GM18907 (cell line): ENCODE data around the gene ORAI2.

Experiments
- ATAC-seq: cut with Tn5 transposase; IDR thresholded peaks from one replicate; pipeline ENCODE4 v1.9.1; 2021; ENCODE audit warnings: mild to moderate bottlenecking, moderate library complexity; ENCODE audit not compliant: unreplicated experiment

The ORAI2 gene

GRCh38 chr7:102413611-102414010, 19.8 kb upstream of the ORAI2 start:
- ATAC-seq, result no peak

DNA sequence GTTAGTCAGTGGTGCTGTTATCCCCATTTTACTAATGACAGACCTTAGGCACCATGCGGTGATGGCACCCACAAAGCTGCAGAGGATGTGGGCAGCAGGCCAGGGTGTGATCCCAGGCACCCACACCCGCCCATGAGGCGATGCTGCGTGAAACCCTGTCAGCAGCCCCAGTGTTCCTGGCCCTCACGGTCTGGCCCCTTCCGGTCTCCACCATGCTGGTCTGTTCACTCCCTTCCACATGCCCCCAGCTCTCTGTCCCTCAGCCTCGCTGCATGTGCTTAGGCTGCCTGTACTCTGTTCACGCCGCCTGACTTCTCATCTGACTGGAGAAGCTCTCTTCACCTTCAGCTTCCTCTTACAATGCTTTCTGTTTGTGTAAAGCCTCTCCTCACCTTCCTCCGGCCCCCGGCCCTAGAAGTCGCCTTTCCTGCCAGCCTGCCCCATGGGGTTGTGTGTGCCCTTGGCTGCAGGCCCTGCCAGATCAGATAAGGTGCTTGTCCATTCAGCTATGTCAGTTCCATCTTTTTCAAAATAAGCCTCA, 17.6 kb upstream of the ORAI2 start:
- peak; percentile 43 for ATAC-seq

- no peak for ATAC-seq
Measured at GRCh38 chr7:102416406-102416805, 17.0 kb upstream of the ORAI2 start.

- no peak for ATAC-seq
Measured at GRCh38 chr7:102417105-102417504, 16.3 kb upstream of the ORAI2 start.

GRCh38 chr7:102418592-102418991, 14.8 kb upstream of the ORAI2 start:
- no peak for ATAC-seq

DNA sequence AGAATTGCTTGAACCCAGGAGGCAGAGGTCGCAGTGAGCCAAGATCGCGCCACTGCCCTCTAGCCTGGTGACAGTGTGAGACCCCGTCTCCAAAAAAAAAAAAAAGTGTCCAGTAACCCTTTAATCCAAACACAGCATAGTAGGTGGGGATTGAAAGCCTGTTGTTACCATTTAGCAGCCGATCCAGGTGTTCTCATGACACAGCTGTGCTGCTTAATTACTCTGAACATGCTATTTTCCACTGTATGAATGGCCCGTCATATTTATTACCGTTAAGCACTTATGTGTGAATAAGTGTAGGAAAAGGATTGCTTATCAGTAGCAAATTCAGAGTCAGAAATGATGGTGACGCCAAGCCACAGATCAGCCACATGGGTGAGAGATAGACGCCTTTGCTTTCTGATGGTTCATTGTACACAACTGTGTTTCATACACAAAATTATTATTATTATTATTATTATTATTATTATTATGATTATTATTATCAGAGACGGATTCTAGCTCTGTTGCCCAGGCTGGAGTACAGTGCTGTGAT, 11.6 kb upstream of the ORAI2 start:
- ATAC-seq, result no peak

GRCh38 chr7:102424129-102424551, 9.2 kb upstream of the ORAI2 start:
- no peak for ATAC-seq

- peak; percentile 34 for ATAC-seq
Measured at GRCh38 chr7:102424787-102425218, 8.6 kb upstream of the ORAI2 start.

GRCh38 chr7:102425639-102426267, 7.6 kb upstream of the ORAI2 start:
- ATAC-seq, result peak; percentile 61

DNA sequence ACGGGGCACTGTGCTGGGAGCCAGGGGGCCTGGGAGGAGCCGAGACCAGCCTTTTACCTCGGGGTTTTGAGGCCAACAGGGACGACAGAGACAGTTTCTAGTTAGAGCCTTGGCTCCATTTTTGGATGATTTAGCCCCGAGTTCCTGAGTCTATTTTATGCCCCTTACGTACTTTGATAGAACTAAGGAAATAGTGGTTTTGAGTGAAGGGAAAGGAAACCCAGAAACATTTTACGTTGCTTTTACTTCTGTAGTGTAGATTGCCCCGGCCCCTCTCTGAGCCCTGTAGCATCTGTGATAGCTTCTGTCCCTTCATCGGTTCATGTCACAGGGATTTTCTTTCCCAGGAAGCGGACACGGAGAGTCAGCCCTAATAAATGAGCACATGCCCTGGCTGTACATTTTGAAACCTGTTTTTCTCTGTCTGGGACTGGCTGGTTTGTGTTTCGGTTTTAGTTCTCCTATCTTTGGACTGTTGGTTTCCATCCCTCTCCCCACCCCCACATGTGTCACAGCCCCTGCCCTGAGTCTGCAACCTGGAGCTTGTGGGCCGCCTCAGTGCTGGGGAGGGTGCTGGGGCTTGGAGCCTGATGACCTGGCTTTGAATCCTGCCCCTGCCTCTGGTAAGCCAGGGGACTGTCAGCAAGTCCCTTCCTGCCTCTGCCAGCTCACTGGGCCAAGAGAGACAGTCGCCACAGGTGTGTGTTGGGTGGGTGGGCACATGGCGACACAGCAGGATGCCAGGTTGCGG, 6.9 kb upstream of the ORAI2 start:
- ATAC-seq, result peak; percentile 46

DNA sequence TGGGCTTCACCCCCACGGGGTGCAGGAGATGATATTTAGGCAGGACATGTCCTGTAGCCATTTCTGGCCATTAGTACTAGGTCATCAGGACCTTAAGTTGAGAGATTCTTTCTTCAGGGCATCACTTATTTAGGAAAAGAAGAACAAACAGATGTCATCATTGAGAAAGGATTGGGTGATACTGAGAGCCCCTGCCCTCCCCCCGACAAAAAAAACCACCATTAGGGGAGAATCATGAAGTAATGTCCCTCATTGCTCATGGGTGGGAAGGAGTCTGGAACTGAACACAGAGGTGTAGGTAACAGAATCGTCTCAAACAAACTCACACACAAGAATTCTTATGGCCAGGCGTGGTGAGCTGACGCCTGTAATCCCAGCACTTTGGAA, 6.4 kb upstream of the ORAI2 start:
- ATAC-seq, result no peak

DNA sequence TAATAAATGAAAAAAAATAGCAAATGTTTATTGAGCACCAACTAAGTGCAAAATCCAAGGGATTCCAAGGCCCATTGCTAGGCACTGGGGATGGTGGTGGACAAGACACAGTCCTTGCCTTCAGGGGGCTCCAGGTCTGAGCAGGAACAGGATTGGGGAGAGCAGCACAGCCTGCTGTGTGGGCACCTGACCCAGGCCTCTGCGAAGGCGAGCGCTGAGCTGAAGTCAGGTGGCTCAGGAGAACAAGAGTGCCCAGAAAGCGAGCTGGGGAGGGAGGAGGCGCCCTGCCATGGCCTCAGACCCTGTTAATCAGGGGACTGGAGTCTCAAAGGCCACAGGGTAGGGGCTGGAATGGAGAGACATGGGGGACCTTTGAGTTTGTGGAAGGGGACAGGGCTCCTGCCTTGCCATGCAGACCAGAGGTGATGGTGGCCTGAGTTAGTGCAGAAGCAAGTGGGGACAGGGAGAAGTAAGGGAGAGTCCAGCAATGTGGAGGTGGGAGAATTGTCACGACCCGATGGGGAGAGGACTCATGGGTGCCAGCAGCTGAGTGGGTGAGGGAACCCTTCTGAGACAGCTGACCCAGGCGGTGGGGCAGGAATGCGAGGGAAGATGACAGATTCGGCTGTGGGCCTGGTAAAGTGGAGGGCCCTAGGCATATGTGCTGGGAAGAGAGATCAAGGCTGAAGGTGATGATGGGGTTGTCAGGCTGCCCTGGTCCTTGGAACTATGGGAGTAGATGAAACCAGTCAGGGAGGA, 4.1 kb upstream of the ORAI2 start:
- no peak for ATAC-seq

DNA sequence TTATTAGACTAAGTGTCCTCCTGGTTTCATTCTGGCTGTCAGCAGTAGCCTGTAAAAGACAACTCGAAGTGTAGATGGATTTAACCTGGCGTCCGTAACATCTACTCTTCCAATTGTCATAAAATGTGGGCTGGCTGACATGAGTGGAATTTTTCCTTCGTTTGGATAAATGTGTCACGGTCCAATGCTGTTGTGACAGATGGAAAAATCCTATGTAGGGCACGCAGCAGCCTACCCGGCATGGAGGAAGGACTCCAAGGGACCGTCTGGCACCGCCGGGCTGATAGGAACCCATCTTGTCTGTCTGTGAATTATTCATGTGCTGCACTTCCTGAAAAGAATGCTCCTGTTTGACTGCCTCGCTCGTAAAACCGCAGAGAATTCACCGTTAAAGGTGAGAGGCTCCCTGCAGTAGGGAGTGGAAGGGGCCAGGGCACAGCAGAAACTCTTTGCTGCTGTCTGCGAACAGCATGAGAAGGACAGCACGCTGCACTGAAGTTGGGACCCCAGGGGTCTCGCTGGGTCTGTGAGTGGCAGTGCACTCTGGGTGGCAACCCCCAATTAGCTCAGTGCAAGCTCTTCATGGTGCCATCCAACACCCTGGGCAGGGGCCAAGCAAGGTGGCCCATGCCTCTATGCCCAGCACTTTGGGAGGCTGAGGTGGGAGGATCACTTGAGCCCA, 1.6 kb upstream of the ORAI2 start:
- no peak for ATAC-seq

DNA sequence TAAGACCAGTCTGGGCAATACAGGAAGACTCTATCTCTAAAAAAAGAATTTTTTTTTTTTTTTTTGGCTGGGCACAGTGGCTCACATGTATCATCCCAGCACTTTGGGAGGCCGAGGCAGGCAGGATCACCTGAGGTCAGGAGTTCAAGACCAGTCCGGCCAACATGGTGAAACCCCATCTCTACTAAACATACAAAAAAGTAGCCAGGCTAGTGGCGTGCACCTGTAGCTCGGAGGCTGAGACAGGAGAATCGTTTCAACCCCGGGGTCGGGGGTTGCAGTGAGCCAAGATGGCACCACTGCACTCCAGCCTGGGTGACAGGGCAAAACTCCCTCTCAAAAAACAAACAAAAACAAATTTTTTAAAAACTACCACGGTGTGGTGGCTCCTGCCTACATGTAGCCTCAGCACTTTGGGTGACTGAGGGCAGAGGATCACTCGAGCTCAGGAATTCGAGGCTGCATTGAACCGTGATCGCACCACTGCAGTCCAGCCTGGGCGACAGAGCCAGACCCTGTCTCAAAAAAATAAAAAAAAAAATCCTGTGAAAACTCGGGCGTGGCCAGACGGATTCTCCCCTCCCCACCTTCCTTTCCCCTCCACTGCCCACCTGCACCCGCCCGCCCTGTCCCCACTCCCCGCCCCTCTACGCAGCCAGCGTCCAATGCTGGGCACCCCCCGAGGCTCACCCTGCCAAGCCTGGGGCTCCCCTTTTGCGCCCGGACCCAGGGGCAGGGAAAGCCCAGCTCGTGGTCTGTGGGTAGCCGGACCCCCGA, 745 bp upstream of the ORAI2 start:
- peak; percentile 45 for ATAC-seq

DNA sequence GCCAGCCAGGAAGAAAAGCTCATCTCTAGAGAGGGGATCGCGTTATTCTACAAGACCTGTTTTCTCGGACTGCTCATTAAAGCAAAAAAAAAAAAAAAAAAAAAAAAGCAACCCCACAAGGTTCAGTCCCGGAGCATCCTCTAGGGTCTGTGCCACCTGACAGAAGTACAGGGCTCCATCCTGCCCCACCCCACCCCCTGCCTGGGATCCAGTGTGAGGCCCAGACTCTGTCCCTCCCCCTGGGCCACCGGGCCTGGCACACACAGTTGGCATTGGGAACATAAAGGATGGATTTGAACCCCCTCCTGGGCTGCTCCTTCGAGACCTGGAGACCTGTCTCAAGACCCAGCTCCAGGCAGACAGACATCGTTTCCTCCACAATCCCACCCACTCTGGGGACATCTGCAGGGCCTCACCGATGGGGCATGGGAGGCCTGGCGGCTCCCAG, 688 bp downstream of the ORAI2 start:
- ATAC-seq, result peak; percentile 9

GRCh38 chr7:102436118-102436517, 2.7 kb downstream of the ORAI2 start:
- ATAC-seq, result no peak

GRCh38 chr7:102439963-102440795, 6.8 kb downstream of the ORAI2 start:
- no peak for ATAC-seq

- ATAC-seq, result peak; percentile 42
Measured at GRCh38 chr7:102444961-102445673, 11.7 kb downstream of the ORAI2 start.
